H9 (cell line): ENCODE measurements around the gene TJP2. TPM values are rescaled to one million over a fixed set of nuclear protein-coding genes. Genes with fewer than 3 reads are reported as not detected.

Experiments
- DNase-seq: peaks from one replicate; pipeline ENCODE4 v3.0.0-alpha.2; 2017
- H2AFZ ChIP-seq: one replicate; pipeline ENCODE4 v1.6.1; 2013; ENCODE audit warnings: mild to moderate bottlenecking, low read length, control low read depth, moderate library complexity
- H2AK5ac ChIP-seq: 2 replicates; pipeline ENCODE4 v1.6.1; 2013; ENCODE audit warnings: low read length, control low read depth, mixed read lengths; ENCODE audit not compliant: insufficient read length
- H2BK120ac ChIP-seq: one replicate; pipeline ENCODE4 v1.6.1; 2013; ENCODE audit warnings: low read depth, mild to moderate bottlenecking, low read length, control low read depth, inconsistent platforms; ENCODE audit not compliant: poor library complexity, severe bottlenecking
- H2BK12ac ChIP-seq: 2 replicates; pipeline ENCODE4 v1.6.1; 2013; ENCODE audit warnings: low read length, control low read depth, mixed read lengths, low read depth; ENCODE audit not compliant: insufficient read length
- H2BK15ac ChIP-seq: 2 replicates; pipeline ENCODE4 v1.6.1; 2013; ENCODE audit warnings: low read depth, low read length, control low read depth
- H2BK20ac ChIP-seq: one replicate; pipeline ENCODE4 v1.6.1; 2013; ENCODE audit warnings: low read depth, mild to moderate bottlenecking, low read length, control low read depth, inconsistent platforms; ENCODE audit not compliant: poor library complexity, severe bottlenecking
- H2BK5ac ChIP-seq: 2 replicates; pipeline ENCODE4 v1.6.1; 2013; ENCODE audit warnings: low read length, control low read depth, mixed read lengths; ENCODE audit not compliant: insufficient read length
- H3K14ac ChIP-seq: 2 replicates; pipeline ENCODE4 v1.6.1; 2013; ENCODE audit warnings: low read length, control low read depth; ENCODE audit not compliant: insufficient read depth
- H3K18ac ChIP-seq: 2 replicates; pipeline ENCODE4 v1.6.1; 2013; ENCODE audit warnings: low read depth, mild to moderate bottlenecking, mixed read lengths, low read length, control low read depth; ENCODE audit not compliant: insufficient read length
- H3K23ac ChIP-seq: 2 replicates; pipeline ENCODE4 v1.6.1; 2013; ENCODE audit warnings: low read length, control low read depth, mixed read lengths, low read depth; ENCODE audit not compliant: insufficient read length
- H3K23me2 ChIP-seq: 2 replicates; pipeline ENCODE4 v1.6.1; 2013; ENCODE audit warnings: low read depth, mild to moderate bottlenecking, mixed read lengths, low read length, control low read depth; ENCODE audit not compliant: insufficient read length, poor library complexity, severe bottlenecking
- H3K27ac ChIP-seq: 2 replicates; pipeline ENCODE4 v1.5.1; 2013; ENCODE audit warnings: low read length, control low read depth, mixed read lengths, low read depth; ENCODE audit not compliant: insufficient read length
- H3K27me3 ChIP-seq: 2 replicates; pipeline ENCODE4 v1.6.1; 2013; ENCODE audit warnings: low read length, control low read depth, inconsistent platforms; ENCODE audit not compliant: insufficient read depth
- H3K4ac ChIP-seq: 2 replicates; pipeline ENCODE4 v1.6.1; 2013; ENCODE audit warnings: low read depth, mild to moderate bottlenecking, control low read depth, inconsistent platforms, low read length, moderate library complexity
- H3K4me1 ChIP-seq: 2 replicates; pipeline ENCODE4 v1.6.1; 2013; ENCODE audit warnings: low read length, control low read depth, inconsistent platforms; ENCODE audit not compliant: insufficient read depth
- H3K4me2 ChIP-seq: 2 replicates; pipeline ENCODE4 v1.6.1; 2013; ENCODE audit warnings: low read length, control low read depth, mixed read lengths; ENCODE audit not compliant: insufficient read length, insufficient read depth
- H3K56ac ChIP-seq: 2 replicates; pipeline ENCODE4 v1.6.1; 2013; ENCODE audit warnings: low read depth, mild to moderate bottlenecking, mixed read lengths, low read length, control low read depth; ENCODE audit not compliant: insufficient read length
- H3K79me1 ChIP-seq: 2 replicates; pipeline ENCODE4 v1.6.1; 2013; ENCODE audit warnings: low read depth, mild to moderate bottlenecking, moderate library complexity, low read length, control low read depth, inconsistent platforms; ENCODE audit not compliant: insufficient read depth, poor library complexity, severe bottlenecking
- H3K79me2 ChIP-seq: 2 replicates; pipeline ENCODE4 v1.6.1; 2013; ENCODE audit warnings: low read length, control low read depth, inconsistent platforms; ENCODE audit not compliant: insufficient read depth
- H3K9ac ChIP-seq: 2 replicates; pipeline ENCODE4 v1.6.1; 2013; ENCODE audit warnings: low read length, control low read depth, mixed read lengths; ENCODE audit not compliant: insufficient read length; ENCODE audit errors: extremely low read depth
- H3K9me3 ChIP-seq: one replicate; pipeline ENCODE4 v1.6.1; 2013; ENCODE audit warnings: low read depth, low read length, inconsistent platforms; ENCODE audit not compliant: control insufficient read depth
- H3T11ph ChIP-seq: one replicate; pipeline ENCODE4 v1.6.1; 2013; ENCODE audit warnings: mild to moderate bottlenecking, low read length, control low read depth, inconsistent platforms
- H4K20me1 ChIP-seq: one replicate; pipeline ENCODE4 v1.6.1; 2013; ENCODE audit not compliant: control insufficient read depth, insufficient read length, insufficient read depth
- H4K5ac ChIP-seq: 2 replicates; pipeline ENCODE4 v1.6.1; 2013; ENCODE audit warnings: low read depth, mild to moderate bottlenecking, mixed read lengths, low read length, control low read depth; ENCODE audit not compliant: insufficient read length
- H4K8ac ChIP-seq: replicated peaks from 2 replicates; pipeline ENCODE4 v1.6.1; 2013; ENCODE audit warnings: low read length, control low read depth, mixed read lengths, low read depth; ENCODE audit not compliant: insufficient read length
- H4K91ac ChIP-seq: 2 replicates; pipeline ENCODE4 v1.6.1; 2013; ENCODE audit warnings: low read depth, mild to moderate bottlenecking, moderate library complexity, mixed read lengths, low read length, control low read depth; ENCODE audit not compliant: insufficient read length
- H3K27ac Mint-ChIP-seq, 3 experiments: 2 replicates in 2 of 3; 3 replicates in 1 of 3; pipeline ENCODE4 v1.8.0; 2020 to 2021; ENCODE audit warnings: mixed read lengths in 3 of 3, mild to moderate bottlenecking in 1 of 3, moderate library complexity in 1 of 3
- H3K27me3 Mint-ChIP-seq: 2 replicates; pipeline ENCODE4 v1.8.0; 2021; ENCODE audit warnings: low read depth, mild to moderate bottlenecking, moderate library complexity, mixed read lengths
- H3K36me3 Mint-ChIP-seq, 3 experiments: 2 replicates in 2 of 3; 3 replicates in 1 of 3; pipeline ENCODE4 v1.8.0; 2020 to 2021; ENCODE audit warnings: low read depth in 3 of 3, mixed read lengths in 3 of 3; ENCODE audit not compliant: insufficient read depth in 1 of 3
- H3K4me1 Mint-ChIP-seq, 2 experiments: 2 replicates each; pipeline ENCODE4 v1.8.0; 2020; ENCODE audit warnings: mixed read lengths in 2 of 2
- H3K4me3 Mint-ChIP-seq, 2 experiments: 2 replicates in 1 of 2; 3 replicates in 1 of 2; pipeline ENCODE4 v1.8.0; 2020 to 2021; ENCODE audit warnings: mild to moderate bottlenecking in 2 of 2, mixed read lengths in 2 of 2, moderate library complexity in 1 of 2
- H3K9me3 Mint-ChIP-seq, 2 experiments: 2 replicates in 1 of 2; 3 replicates in 1 of 2; pipeline ENCODE4 v1.8.0; 2020; ENCODE audit warnings: mild to moderate bottlenecking in 2 of 2, mixed read lengths in 2 of 2, moderate library complexity in 1 of 2
- CTCF ChIP-seq: fragments of 200-600 bp; sonication (generic); conservative IDR thresholded peaks from 3 replicates; pipeline ENCODE4 v1.8.0; 2021; ENCODE audit warnings: antibody characterized with exemption, mild to moderate bottlenecking
- WGBS: extraction: QIAGEN DNeasy Blood & Tissue Kit; methylation state at CpG from one replicate; pipeline ENCODE4 v1.1.7; 2013; ENCODE audit warnings: missing lambda C conversion rate, low lambda C conversion rate, mixed read lengths; ENCODE audit not compliant: insufficient read length; ENCODE audit errors: extremely low coverage; 5-methylcytosine and 5-hydroxymethylcytosine counted together
- total RNA-seq: library from RNA; stranded (reverse); gene quantifications from 2 replicates; pipeline ENCODE4 v1.2.1, GENCODE V29; 2021

The TJP2 gene
- total RNA-seq, 1 experiment from 2014 or later, result 130 TPM

- H2BK120ac ChIP-seq, result no peak overlapping the region
- H3K4ac ChIP-seq, result no peak overlapping the region
- H3K23me2 ChIP-seq, result no peaks in the 10 kb centered on the region
- no peak overlapping the region for H4K91ac ChIP-seq
- no peak overlapping the region for H3K56ac ChIP-seq
- no peaks in the 10 kb centered on the region for H3K27me3 ChIP-seq
- peak; percentile 21 for DNase-seq
- WGBS, result no CpG with 5 or more reads among the region's 7 CpGs
- no peak overlapping the region for H3K23ac ChIP-seq
- peaks cover 12% of the 10 kb centered on the region for H3K79me1 ChIP-seq
- no peak overlapping the region for H2AK5ac ChIP-seq
- H2AFZ ChIP-seq, result no peak overlapping the region
- no peak overlapping the region for H3K18ac ChIP-seq
- no peaks in the 10 kb centered on the region for H3K9me3 ChIP-seq
- H4K5ac ChIP-seq, result no peak overlapping the region
- H3K14ac ChIP-seq, result no peak overlapping the region
- no peak overlapping the region; a peak in 1 of 5 replicates for H3K4me3 Mint-ChIP-seq
- H3K4me2 ChIP-seq, result no peak overlapping the region
- H3K9ac ChIP-seq, result no peak overlapping the region
- H3T11ph ChIP-seq, result no peak overlapping the region
- H2BK12ac ChIP-seq, result no peak overlapping the region
- no peaks in the 10 kb centered on the region for H4K20me1 ChIP-seq
- peaks cover 32% of the 10 kb centered on the region for H3K79me2 ChIP-seq
- H3K27ac Mint-ChIP-seq, result peak overlapping the region; percentile 33 to 60 (median 59); a peak in 5 of 7 replicates
- no peak overlapping the region for H2BK15ac ChIP-seq
- no peak for TF ChIP-seq CTCF
- no peaks in the 10 kb centered on the region for H3K9me3 Mint-ChIP-seq
- no peak overlapping the region for H4K8ac ChIP-seq
- H2BK20ac ChIP-seq, result no peak overlapping the region
- peaks cover 2% of the 10 kb centered on the region; the same call in 1 of the 2 replicates for H3K4me1 ChIP-seq
- H3K4me1 Mint-ChIP-seq, result peaks cover 23 to 35% of the 10 kb centered on the region in 2 experiments
- H3K36me3 Mint-ChIP-seq, result peaks cover 30 to 41% (median 37%) of the 10 kb centered on the region in 3 experiments
- no peak overlapping the region for H2BK5ac ChIP-seq
- no peaks in the 10 kb centered on the region for H3K27me3 Mint-ChIP-seq
- no peak overlapping the region for H3K27ac ChIP-seq
Observed at GRCh38 chr9:69136779-69137178, 37.3 kb upstream of the TJP2 start.
